ENCODE data around the gene TRIM49D2. TPM values are rescaled to one million over a fixed set of nuclear protein-coding genes. Genes with fewer than 3 reads are reported as not detected.
"Not testable (repeated sequence)": the region's sequence is repeated elsewhere in the genome, so short reads cannot be mapped to it uniquely, and the experiment has no call there.

TRIM49D2 gene
- not detected for total RNA-seq

DNA sequence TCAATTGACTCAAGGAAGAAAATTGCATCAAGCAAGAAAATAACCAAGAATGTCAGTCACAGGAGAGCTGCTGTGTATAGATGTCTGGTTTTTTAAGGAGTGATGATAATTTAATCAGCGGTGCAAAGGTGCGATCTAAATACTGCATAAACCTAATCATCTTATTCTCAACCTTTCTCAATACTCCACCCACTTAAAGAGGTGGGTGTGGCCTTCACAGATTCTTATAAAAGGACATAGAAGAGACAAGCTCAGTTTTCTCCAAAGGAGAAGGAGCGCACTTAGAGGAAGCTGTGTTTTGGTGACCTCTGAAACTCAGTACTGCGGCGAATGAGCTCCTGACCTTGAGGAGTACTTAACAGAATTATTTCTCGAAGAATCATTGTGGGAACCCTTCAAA is at the start of gene TRIM49D2:
TRIM49D2 (plus strand) TSS at position 301 of the 400 bp plus-strand sequence. CDS start 2,698 bp downstream, outside the sequence.
- DNase-seq (ENCODE audit: low spot score); ATAC-seq (ENCODE audit: low FRiP score): not testable (repeated sequence)

GRCh38 chr11:89877511-89877910 is 46.4 kb upstream of the TRIM49D2 start:
- ATAC-seq (ENCODE audit: low FRiP score); DNase-seq (ENCODE audit: low spot score): not testable (repeated sequence)

DNA sequence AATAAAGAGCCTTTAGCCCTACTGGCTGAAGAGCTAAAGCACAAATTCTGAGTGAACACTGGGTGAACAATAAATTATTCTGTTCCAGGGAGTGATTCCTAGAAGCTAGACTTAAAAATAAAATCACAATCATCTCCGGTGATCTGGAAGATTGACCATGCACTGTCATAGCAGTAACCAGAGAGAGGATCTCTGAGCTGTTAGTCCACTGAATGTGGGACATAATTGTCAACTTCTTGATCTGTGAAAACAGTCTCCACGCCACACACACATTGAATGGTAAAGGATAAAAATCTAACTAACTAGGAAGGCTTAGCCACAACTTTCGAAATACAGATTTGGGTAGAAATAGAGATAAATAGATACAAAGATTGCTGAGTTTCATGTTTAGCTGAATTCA is 30.6 kb upstream of the TRIM49D2 start:
- ATAC-seq (ENCODE audit: low FRiP score); DNase-seq (ENCODE audit: low spot score): not testable (repeated sequence)

GRCh38 chr11:89900809-89901208 is 23.1 kb upstream of the TRIM49D2 start:
- not testable (repeated sequence) for DNase-seq (ENCODE audit: low spot score); ATAC-seq (ENCODE audit: low FRiP score)

- DNase-seq (ENCODE audit: low spot score) = no peak
- ATAC-seq (ENCODE audit: low FRiP score) = no peak
Measured at GRCh38 chr11:89922195-89922660, 1.6 kb upstream of the TRIM49D2 start, which contains the start of gene TRIM49D1. TRIM49D1 (minus strand) TSS chr11:89922245; CDS start chr11:89917710, 4,535 bp downstream.

DNA sequence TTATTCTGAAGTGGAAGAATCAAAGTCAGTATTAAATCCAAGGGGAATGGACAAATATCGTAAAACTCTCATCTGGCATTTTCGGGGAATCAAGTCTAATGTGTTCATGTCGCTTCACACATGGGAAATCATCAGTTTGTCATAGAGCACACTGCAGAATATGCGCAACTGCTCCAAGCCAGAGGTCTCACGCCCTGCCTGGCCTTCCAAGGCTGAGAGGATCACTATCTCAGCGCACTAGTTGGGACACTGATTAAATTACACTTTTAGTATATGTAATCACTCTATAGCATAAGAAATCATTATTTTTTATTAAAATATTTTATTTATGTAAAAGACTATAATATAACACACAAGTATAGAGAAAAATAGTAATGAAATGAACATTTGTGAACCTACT is 37.0 kb downstream of the TRIM49D2 start:
- not testable (repeated sequence) for ATAC-seq (ENCODE audit: low FRiP score); DNase-seq (ENCODE audit: low spot score)

More at GRCh38 chr11:89922195-89922660, 1.6 kb upstream of the TRIM49D2 start, which contains the start of gene TRIM49D1:
- TF ChIP-seq CTCF (IDR thresholded peaks at IDR 0.05) = no peak

GRCh38 chr11:89965737-89966136 is 41.9 kb downstream of the TRIM49D2 start, which contains the start of gene TRIM64:
TRIM64 (plus strand) TSS chr11:89966037; CDS start chr11:89968504, 2,467 bp downstream.
- ATAC-seq (ENCODE audit: low FRiP score); DNase-seq (ENCODE audit: low spot score): not testable (repeated sequence)

Small RNA genes lying within 50 kb of the gene (small RNA-seq; reads per million reads assigned to genes)
- not detected for gene AP004607.1

Other genes starting within 250 kb of the TRIM49D2 start
- not detected for gene TRIM77, start 213.8 kb upstream of the TRIM49D2 start, total RNA-seq
- gene TRIM49, start 115.5 kb upstream of the TRIM49D2 start, total RNA-seq = not detected
- gene TRIM64B, start 45.6 kb upstream of the TRIM49D2 start, total RNA-seq = not detected
- gene TRIM49D1, start 1.8 kb upstream of the TRIM49D2 start, total RNA-seq = not detected
- gene TRIM64, start 42.0 kb downstream of the TRIM49D2 start, total RNA-seq = not detected
- not detected for gene TRIM49C, start 107.0 kb downstream of the TRIM49D2 start, total RNA-seq
- not detected for gene UBTFL1, start 161.9 kb downstream of the TRIM49D2 start, total RNA-seq
- 10 to 100 TPM in 1 of 4 donors, 1 to 10 TPM in 3; 1.9 to 10.2 (median 4.9) TPM for gene NAALAD2, start 210.6 kb downstream of the TRIM49D2 start, total RNA-seq